CD4-positive, alpha-beta T cell treated with Interleukin-17A for 4 hours (primary cell): ENCODE measurements around the gene ARL15.
"Not testable (repeated sequence)": the region's sequence is repeated elsewhere in the genome, so short reads cannot be mapped to it uniquely, and the experiment has no call there.

ENCODE experiments used
- DNase-seq: peaks from one replicate; pipeline ENCODE4 v3.0.0-alpha.2; 2020; ENCODE audit warnings: mixed read lengths

The ARL15 gene

GRCh38 chr5:54013556-54014194 lies 296.7 kb downstream of the ARL15 start:
- DNase-seq, result peak; percentile 14

GRCh38 chr5:54009828-54010227 lies 300.5 kb downstream of the ARL15 start:
- no peak for DNase-seq

DNA sequence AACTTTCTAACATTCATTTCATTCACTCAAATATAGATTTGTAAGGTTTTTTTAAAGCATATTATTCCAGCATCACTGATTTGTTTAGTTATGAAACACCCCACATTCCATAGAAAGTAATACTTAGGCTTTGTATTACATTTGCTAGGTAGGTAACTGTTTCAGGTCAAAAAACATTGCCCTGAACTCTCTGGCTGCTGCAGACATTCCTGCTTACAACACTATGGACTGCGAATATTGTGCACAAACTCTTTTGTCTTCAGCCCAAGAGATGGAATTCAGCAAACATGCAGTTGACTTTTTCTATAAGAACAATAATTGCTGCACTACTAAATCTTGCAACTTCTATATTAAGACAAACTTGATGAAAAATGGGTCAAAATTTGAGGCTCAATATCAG lies 301.0 kb downstream of the ARL15 start:
- DNase-seq, result no peak

GRCh38 chr5:54007827-54008777 lies 302.3 kb downstream of the ARL15 start:
- DNase-seq, result no peak

DNA sequence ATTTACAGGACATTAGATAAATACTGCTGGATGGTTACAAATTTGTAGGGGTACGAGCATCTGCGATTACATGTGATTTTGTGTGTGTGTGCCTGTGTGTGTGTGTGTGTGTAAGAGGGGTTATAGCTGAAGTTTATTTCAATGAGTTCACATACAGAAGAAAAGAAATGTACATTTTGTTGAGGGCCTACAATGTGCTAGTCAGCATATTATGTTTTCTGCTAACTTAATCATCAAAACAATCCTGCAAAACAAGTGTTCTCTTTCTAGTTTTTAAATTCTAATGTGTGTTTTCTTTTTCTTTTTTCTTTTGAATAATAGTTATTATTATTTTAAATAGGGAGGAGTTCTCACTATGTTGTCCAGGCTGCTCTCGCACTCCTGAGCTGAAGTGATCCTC lies 305.7 kb downstream of the ARL15 start:
- no peak for DNase-seq

- no peak for DNase-seq
Observed at GRCh38 chr5:54002779-54003178, 307.6 kb downstream of the ARL15 start.

DNA sequence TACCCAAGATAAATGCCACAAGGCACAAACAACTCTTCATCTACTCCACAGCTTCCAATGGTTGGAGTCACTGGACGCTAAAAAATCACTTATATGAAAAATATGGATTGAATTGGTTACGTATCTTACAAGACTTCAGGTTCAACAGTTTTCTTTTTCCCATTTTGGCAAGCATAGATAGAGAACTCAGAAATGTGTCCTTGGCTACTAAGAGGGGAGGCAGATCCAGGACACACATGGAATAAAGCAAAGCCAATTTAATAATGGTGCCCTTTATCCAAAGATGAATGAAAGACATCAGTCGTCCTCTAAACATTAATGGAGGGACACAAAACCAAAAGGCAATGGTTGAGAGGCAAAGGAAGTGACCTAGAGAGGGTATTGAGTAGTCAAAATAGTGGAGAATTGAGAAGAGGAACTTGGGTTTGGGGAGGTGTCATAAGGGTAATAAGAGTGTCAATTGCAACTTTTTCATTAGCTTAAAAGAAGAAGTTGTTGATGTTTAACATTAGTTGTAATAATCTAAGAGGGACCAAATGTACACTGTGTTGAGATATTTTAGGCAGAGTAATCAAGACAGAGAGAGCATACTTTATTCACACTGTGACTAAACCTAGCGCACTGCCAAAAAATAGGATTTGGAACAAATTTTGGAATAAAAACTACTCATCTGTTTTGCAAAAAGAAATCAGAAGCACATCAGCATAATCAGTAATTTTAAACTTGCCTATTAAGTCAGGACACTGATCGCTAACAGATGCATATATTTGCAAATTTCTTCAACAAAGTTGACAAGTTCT lies 308.2 kb downstream of the ARL15 start:
- DNase-seq, result no peak

DNA sequence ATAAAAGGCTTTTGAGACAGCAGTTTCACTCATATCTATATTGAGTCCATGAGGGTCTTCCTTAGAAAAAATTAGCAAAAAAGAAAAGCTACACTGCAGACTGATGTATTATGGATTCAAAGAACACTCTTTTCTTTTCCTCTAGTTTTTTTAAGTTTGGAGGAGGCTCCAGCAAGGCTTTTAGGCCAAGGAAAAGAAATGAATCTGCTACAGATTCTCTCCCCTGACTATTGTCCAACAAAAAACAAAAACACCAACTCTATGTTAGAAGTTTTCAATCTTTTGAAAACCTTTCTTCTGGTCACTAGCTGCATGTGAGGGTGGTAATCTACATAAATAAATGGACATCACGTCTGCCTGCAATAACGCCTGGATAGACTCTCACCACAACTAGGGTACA lies 310.4 kb downstream of the ARL15 start:
- no peak for DNase-seq

GRCh38 chr5:53997736-53998627 lies 312.4 kb downstream of the ARL15 start:
- no peak for DNase-seq

DNA sequence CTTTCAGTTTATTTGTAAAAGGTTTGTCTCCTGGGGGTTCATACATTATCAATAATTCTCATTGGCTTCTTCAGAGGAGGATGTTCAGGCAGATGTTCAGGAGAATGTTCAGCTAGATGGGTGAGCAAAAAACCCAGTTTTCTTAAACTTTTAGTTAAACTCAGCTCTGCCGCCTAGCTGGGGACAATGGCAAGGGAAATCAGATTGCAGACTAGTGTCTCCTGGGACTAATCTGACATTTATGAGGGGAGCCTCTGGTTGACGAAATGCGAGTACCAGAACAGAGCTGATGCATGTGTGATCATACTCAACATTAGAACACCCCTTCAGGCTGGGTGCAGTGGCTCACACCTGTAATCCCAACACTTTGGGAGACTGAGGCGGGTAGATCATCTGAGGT lies 314.4 kb downstream of the ARL15 start:
- DNase-seq, result no peak

GRCh38 chr5:53994148-53994547 lies 316.2 kb downstream of the ARL15 start:
- no peak for DNase-seq

DNA sequence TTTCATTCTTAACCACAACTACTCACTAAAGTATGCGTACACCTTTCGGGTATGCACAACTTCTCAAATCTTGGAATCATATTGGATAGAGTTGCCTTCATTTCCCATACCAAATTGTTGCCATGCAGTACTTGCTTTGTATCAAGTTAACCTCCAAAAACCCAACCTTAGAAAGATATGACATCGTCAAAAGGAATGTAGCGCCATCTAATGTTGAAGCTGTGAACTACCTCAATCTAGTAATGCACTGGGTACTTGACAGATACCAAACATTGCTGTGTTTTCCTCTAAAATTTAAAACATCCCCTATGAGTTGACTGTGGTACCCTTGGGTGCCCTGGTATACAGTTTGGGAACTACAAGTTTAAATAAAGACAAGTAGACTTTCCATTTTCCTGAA lies 318.4 kb downstream of the ARL15 start:
- DNase-seq, result no peak

DNA sequence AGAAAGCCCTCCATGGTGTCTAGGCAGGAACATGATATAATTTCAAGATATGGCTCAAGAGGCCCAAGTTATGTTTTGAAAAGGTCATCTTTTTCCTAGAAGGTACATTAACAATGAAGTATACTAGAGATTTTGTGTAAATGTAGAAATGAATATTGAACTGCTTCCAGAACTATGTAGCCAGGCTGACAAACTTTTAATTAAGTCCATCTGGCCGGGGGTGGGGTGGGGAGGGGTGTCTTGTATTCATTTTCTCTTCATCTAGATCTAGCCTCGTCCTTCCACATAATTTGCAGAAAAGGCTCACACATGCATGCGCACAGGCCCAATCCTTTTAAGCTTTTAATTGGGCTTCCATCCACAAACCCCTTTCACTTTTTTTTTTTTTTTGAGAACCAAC lies 323.3 kb downstream of the ARL15 start:
- no peak for DNase-seq

DNA sequence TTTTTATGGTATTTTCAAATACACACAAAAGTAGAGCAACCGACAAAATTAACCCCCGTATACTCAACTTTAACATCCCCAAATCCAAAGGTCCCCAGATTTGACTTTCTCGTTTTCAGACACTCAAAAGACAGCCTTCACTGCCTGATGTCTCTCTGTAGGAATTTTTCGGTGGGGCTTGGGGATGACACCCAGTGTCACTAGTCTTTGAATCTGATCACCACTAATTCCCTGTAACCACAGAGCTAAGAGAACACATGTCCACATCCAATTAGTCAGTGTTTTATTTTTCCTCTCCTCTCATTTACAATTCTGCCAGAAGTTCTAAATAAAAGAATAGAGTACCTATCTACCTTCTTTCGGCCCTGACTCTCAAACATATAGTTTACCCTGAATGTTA lies 324.6 kb downstream of the ARL15 start:
- no peak for DNase-seq

DNA sequence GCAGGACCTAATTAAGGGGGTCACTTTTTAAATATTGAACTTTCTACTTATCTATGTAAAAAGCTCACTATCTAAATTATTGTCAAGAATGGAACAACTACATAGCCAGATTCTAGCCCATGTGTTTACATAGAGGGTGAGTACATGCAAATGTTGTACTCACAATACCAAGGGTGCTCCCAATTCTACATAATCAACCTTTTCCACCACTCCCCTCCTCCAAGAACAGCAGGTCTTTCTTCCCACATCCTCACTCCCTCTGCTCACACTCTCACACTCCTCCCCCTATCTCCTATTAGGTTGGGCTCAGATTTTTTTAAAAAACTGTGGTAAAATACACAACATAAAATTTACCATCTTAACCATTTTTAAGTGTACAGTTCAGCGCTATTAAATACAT lies 325.4 kb downstream of the ARL15 start:
- no peak for DNase-seq

DNA sequence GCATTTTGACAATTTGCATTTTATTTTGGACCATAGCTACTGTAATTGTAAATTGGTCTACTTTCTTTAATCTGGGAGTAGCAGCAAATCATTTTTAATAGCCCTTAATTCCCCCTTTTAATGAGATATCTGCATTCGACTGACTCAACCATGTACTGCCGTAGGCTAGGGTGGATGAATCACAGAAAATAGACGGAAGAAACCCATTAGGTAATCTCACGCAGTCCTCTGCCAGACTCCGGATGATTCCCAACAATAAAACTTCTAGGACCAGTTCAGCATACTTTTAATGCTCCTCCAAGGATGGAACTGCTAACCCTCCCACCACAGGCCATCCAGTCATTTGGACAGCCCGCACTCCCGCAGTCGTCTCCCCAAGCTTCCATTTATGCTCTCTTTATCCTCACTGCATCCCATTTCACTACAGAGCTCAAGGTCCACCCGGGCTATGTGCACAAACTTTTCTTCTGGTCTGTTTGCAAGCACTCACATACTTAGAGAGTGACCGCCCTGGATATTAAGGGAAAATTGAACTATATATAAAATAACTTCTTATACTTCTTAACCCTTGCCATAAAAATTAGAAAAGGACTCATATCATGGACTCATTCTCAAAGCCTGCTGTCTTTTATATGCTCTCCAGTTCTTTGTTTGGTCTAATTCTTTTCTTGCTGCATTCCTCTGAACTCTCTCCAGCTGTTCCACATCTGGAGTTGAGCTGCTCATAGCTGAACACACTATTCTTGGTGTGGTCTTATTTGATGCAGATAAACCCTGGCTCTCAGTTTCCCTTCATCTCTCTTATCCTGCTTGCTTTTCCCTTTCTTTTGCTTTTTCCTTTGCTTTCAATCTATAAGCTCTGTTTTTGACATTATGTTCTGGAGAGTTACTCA lies 326.6 kb downstream of the ARL15 start:
- no peak for DNase-seq

- not testable (repeated sequence) for DNase-seq
Observed at GRCh38 chr5:53982319-53982718, 328.1 kb downstream of the ARL15 start.

DNA sequence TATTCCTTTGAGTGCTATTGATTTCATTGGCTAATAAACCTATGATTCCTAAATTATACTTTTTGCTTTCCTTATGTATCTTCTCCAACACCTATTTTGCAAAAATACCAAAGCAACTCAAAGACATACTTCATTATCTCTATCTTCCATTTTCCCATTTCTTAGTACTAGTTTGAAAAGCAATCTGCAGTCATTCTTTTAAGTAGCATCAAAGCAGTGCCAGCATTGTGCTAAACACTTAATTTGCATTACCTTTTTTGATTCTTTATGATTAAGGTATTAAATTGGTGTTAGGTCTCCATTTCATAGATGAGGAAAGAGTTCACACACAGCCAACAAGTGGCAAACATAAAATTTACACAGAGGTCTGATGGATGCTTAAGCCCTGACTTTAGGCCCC lies 330.3 kb downstream of the ARL15 start:
- no peak for DNase-seq

- no peak for DNase-seq
Observed at GRCh38 chr5:53974021-53974420, 336.4 kb downstream of the ARL15 start.

DNA sequence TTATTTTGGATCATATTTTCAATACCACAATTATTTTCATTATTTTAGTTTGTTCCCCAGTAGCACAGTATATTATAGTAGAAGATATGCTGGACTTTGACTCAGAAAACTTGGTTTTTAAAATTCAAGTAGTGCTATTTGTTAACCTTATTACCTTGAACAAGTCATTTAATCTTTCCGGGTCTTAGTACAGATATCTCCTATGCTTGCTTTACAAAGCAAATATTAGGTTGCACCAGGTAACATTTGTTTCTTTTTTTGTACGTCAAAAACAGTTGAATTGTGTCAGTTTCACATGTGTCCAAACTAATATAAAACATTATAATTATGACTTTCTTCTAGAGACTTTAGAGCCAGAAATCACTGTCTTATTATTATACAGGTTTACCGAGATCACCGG lies 338.1 kb downstream of the ARL15 start:
- DNase-seq, result no peak

DNA sequence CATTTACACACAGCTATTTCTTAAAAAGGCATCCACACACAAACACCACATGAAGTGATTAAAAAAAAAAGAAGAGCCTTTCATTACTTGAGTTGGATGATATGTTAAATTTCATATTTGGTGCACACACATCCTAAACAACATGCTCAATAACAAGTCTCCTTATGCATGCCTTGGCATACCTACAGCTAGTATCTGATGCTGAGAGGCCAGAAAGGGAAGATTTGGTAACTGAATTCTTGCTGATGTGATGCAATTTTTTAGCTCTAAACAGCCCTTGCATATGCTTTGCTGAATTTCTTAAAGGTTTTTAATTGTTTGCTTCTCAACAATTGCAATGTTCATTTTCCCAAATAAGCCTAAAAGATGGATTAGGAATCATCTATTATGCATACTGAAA lies 338.8 kb downstream of the ARL15 start:
- no peak for DNase-seq
